OCI-LY1 (cell line): ENCODE measurements around the gene TCL1B.

Experiments
- CTCF ChIP-seq: fragments of 200-600 bp; sonication (generic), shearing (Covaris generic); IDR thresholded peaks from 2 replicates; pipeline ENCODE4 v1.5.1; 2017; ENCODE audit warnings: mild to moderate bottlenecking, antibody characterized with exemption, low read length, moderate library complexity, mixed read lengths
- EZH2 ChIP-seq: fragments of 200-600 bp; sonication (generic), shearing (Covaris generic); IDR thresholded peaks from 2 replicates; pipeline ENCODE4 v1.8.0; 2017; ENCODE audit warnings: borderline replicate concordance, mixed run types, mild to moderate bottlenecking, antibody characterized with exemption, low read length, moderate library complexity, mixed read lengths

GRCh38 chr14:95651821-95652583, 34.2 kb upstream of the TCL1B start:
- TF ChIP-seq CTCF, result no peak
- TF ChIP-seq EZH2, result no peak
